Activated CD8-positive, alpha-beta memory T cell treated with anti-CD3 and anti-CD28 coated beads for 48 hours (primary cell): ENCODE data around the gene KRCC1.
"Not testable (repeated sequence)": the region's sequence is repeated elsewhere in the genome, so short reads cannot be mapped to it uniquely, and the experiment has no call there.

Source experiments
- DNase-seq, 3 experiments: peaks; one replicate each; pipeline ENCODE4 v3.0.0-alpha.2; 2020; ENCODE audit warnings: low read depth in 2 of 3, low spot score in 2 of 3

The KRCC1 gene

DNA sequence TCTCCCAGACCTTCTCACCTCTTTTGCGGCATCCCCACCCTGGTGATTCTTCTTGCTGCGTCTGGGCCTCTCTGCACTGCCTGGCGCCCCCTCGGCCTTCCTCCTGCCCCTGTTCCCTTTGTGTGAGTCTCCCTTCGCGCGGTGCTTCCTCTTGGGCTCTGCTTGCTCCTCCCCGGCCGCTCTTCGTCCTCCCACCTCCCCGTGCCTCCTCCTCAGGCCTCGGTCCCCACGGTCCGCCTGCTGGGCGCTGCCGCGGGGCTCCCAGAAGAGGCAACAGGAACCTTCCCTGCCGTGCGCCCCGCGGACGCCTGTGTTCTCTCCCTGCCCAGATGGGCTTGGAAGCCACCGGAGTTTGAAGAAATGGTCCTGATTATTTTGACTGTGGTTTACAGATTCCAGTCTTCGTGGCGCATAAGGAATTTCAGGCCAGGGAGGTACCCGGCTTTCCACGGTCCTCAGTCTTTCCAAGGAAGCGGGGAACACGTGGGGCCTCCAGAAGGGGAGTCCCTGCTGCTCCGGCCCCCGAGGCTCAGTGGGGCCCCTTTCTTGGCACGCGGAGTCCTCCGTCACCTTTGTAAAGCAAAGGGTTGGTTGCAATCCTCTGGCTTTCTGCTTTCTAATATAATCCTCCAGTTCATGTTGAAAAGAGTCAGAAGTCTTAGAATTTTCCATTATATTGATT, 52.4 kb downstream of the KRCC1 start:
- no peak for DNase-seq

DNA sequence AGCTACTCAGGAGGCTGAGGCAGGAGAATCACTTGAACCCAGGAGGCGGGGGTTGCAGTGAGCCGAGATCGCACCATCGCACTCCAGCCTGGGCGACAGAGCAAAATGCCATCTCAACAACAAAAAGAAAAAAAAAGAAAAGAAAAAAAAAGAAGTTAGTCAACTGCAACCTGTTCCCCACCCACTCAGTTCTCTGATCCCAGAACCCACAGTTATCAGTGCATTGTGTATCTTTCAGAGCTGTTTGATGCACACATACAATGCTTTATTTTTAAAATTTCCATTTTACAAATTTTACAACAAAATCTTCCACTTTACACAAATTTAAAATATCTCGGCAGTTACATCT, 53.2 kb downstream of the KRCC1 start:
- DNase-seq = no peak

DNA sequence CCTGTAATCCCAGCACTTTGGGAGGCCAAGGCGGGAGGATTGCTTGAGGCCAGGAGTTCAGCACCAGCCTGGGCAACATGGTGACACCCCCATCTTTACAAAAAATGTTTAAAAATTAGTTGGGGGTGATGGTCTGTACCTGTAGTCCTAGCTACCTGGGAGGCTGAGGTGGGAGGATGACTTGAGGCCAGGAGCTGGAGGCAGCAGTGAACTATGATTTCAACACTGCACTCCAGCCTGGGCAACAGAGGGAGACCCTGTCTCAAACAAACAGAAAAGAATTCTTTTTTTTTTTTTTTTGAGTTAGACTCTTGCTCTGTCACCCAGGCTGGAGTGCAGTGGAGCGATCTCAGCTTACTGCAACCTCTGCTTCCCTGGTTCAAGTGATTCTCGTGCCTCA, 55.1 kb downstream of the KRCC1 start:
- DNase-seq = not testable (repeated sequence)

DNA sequence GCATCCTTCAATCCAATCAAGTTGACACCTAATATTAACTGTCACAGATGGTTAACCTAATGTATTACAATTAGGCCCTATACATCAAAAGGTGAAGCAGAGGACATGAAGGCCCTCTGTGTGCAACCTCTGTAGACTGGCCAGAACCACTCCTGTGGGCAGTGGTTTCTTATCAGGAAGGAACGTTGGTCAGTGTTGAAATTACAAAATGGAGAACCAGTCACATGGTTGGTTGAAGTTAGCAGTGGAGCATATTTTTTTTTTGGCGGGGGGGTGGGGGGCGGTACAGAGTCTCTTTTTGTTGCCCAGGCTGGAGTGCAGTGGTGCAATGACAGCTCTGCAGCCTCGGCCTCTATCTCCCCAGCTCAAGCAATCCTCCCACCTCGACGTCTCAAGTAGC, 59.0 kb downstream of the KRCC1 start:
- DNase-seq = no peak

DNA sequence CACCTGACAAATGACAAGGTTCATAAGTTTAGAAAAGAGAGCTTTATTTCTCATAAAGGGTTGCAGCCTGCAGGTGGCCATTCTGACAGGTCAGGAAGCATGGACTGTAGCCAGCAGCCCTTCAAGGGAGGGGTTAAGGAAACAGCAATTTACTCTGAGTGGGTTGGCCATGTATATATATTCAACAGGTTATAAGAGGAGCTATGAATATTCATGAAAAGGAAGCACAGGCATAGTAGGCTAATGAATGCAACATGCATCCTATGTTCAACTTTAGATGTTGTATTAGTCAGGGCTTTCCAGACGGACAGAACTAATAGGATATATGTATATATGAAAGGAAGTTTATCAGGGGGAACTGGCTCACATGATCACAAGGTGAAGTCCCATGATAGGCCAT, 59.8 kb downstream of the KRCC1 start:
- no peak for DNase-seq

DNA sequence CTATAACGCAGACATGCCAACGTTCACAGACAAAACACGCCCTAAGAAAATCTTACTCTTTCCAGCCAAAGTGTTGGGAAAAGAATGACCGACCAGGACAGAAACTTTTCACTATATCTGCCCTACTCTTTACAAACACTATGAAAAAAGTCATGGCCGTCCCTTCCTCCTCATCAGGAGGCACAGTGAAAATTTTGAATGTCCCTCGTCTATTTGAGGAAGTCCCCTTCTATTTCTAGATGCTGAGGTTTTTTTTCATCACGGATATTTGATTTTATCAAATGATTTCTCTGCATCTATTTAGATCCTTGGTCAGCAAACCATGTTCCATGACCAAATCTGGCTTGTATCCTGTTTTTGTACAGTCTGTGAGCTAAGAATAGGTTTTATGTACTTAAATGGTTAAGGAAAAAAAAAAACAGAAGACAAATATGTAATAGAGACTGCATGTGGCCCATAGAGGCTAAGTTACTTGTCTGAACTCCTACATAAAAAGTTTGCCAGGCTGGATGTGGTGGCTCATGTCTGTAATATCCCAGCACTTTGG, 61.2 kb downstream of the KRCC1 start:
- not testable (repeated sequence) for DNase-seq

DNA sequence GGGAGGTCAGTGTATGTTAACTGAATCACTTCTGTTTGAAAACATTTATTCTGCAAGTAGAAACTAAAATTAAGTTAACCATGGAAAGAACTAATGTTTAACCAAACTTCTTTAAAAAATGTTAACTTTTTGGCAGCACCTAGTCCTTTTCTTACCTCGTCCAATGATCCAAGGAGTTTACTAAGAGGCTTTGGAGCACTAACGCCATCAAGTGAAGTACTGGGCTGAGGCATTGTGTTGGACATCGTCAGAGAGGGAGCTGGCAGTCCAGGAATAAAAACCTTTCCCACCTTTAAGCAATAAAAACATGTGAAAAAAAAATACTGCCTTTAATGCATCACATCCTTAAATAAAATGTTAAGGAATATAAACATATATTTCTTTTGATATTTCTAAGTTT, 63.0 kb downstream of the KRCC1 start:
- DNase-seq = not testable (repeated sequence)

DNA sequence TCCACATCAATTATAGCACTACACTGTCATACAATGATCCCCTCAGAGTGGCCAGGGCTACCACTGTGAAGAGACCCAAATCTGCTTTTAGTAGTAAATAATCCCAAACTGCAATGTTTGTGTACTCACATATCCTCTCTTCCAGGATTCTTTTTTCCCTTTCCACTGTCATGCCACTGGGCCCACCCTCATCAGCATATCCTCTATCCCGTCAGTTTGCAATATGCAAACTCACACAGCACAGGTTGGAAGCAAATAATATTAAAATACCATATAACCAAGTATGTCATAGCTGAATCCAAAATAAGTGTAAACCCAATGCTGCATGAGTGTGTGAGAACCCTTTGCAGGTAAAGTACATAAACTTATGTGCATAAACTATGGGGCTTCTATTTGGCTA, 68.1 kb downstream of the KRCC1 start:
- not testable (repeated sequence) for DNase-seq

DNA sequence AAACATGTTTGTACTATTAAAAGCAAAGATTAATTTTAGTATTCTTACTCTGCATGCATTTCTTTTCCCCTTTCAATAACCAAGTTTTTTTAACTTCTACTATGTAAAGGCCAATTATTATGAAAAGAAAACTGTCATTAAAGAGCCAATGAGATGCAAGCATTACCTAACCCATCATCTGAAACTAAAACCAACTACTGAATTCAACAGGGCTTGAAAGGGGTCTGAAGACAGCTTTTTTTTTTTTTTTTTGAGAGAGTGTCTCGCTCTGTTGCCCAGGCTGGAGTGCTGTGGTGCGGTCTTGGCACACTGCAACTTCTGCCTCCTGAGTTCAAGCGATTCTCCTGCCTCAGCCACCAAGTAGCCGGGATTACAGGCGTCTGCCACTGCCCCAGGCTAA, 69.7 kb downstream of the KRCC1 start:
- not testable (repeated sequence) for DNase-seq

DNA sequence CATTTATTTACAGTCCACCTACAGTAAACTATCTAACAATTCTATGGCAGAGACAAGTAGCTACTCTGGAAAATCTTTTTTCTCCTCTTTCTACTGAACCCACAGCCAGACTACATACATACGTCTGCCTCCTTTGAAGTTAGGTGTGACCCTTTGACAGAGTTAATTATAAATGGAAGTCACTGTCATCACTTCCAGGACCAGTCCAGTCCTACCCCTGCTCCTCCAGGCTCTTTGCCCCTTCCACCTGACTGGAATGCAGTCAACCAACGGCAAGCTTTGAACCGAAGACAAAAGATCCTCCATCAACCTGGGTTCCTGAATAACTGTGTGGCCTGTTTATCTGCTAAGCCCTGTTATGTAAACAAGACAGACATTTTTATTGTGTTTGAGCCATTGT, 74.4 kb downstream of the KRCC1 start:
- not testable (repeated sequence) for DNase-seq
